ENCODE results near the gene COQ8B.

COQ8B gene

DNA sequence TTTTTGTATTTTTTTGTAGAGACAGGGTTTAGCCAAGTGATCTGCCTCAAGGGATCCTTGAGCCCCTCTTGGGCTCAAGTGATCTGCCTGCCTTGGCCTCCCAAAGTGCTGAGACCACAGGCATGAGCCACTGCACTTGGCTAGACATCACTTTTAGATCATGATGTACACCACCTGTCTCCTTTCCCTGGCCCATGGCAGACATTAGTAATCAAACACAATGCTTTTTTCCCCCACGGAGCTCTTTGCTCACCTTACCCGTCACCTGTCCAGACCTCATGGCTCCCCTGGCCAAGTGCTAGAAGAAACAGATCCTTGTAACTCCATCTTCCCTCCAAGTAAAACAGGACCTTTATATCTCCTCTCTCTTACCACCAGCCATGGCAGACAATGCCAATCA lies 44.6 kb downstream of the COQ8B start:
- no peak overlapping the region for H3K4me3 Mint-ChIP-seq
- H3K36me3 Mint-ChIP-seq (ENCODE audit: low read depth), result peaks cover 43% of the 10 kb centered on the region
- H3K9me3 Mint-ChIP-seq, result peaks cover 3% of the 10 kb centered on the region
- no peaks in the 10 kb centered on the region for H3K4me1 Mint-ChIP-seq
- TF ChIP-seq CTCF (IDR thresholded peaks at IDR 0.05; ENCODE audit: unreplicated experiment in 3 of 3), result no peak
- H3K27me3 Mint-ChIP-seq (ENCODE audit: low read depth), result no peaks in the 10 kb centered on the region
- no peak overlapping the region for H3K27ac Mint-ChIP-seq

GRCh38 chr19:40671404-40671803 lies 45.3 kb downstream of the COQ8B start:
- TF ChIP-seq CTCF (IDR thresholded peaks at IDR 0.05; ENCODE audit: unreplicated experiment in 3 of 3), result no peak
- Mint-ChIP-seq H3K36me3 (ENCODE audit: low read depth) (peaks cover 48% of the 10 kb centered on the region), H3K27ac (no peak overlapping the region), H3K4me3 (no peak overlapping the region), H3K27me3 (ENCODE audit: low read depth) (no peaks in the 10 kb centered on the region), H3K4me1 (no peaks in the 10 kb centered on the region), H3K9me3 (peaks cover 3% of the 10 kb centered on the region)

GRCh38 chr19:40668991-40669614 lies 47.6 kb downstream of the COQ8B start:
- Mint-ChIP-seq H3K4me1 (no peaks in the 10 kb centered on the region), H3K4me3 (no peak overlapping the region)

DNA sequence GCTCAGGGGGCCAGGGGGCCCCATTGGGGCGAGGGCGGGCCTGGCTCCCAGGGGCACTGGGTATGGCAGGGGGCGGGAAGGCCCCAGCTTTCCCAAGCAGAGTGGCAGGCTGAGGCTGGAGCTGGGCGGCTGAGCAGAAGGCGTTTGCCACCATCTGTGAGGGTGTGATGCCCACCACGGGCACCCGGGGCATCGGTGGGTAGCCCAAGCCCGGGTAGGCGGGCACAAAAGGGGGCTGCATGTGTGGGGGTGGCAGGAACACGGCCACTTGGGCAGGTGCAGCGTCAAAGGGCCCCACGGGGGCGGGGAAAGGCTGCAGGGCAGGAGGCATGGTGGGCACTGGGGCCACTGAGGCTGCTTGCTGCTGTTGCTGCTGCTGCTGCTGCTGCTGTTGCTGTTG lies 49.1 kb downstream of the COQ8B start:
- no peak for TF ChIP-seq CTCF (IDR thresholded peaks at IDR 0.05; ENCODE audit: unreplicated experiment in 3 of 3)
- H3K27ac Mint-ChIP-seq, result no peak overlapping the region
- no peak overlapping the region for H3K4me3 Mint-ChIP-seq
- peaks cover 9% of the 10 kb centered on the region for H3K4me1 Mint-ChIP-seq
- H3K36me3 Mint-ChIP-seq (ENCODE audit: low read depth), result peaks cover 44% of the 10 kb centered on the region
- H3K27me3 Mint-ChIP-seq (ENCODE audit: low read depth), result peaks cover 4% of the 10 kb centered on the region
- peaks cover 3% of the 10 kb centered on the region for H3K9me3 Mint-ChIP-seq

More at GRCh38 chr19:40668991-40669614, 47.6 kb downstream of the COQ8B start:
- Mint-ChIP-seq H3K27me3 (ENCODE audit: low read depth) (no peaks in the 10 kb centered on the region), H3K9me3 (peaks cover 3% of the 10 kb centered on the region), H3K27ac (no peak overlapping the region), H3K36me3 (ENCODE audit: low read depth) (peaks cover 44% of the 10 kb centered on the region)
- no peak for TF ChIP-seq CTCF (IDR thresholded peaks at IDR 0.05; ENCODE audit: unreplicated experiment in 3 of 3)

- H3K27ac Mint-ChIP-seq, result no peak overlapping the region
- peaks cover 3% of the 10 kb centered on the region for H3K9me3 Mint-ChIP-seq
- H3K4me1 Mint-ChIP-seq, result peaks cover 9% of the 10 kb centered on the region
- peaks cover 44% of the 10 kb centered on the region for H3K36me3 Mint-ChIP-seq (ENCODE audit: low read depth)
- TF ChIP-seq CTCF (IDR thresholded peaks at IDR 0.05; ENCODE audit: unreplicated experiment in 3 of 3), result no peak
- H3K27me3 Mint-ChIP-seq (ENCODE audit: low read depth), result peaks cover 4% of the 10 kb centered on the region
- peak overlapping the region in 1 of 3 experiments; percentile 23 for H3K4me3 Mint-ChIP-seq
Measured at GRCh38 chr19:40666803-40667438, 49.8 kb downstream of the COQ8B start.

All from nephron (organoid).